T-helper 9 cell (primary cell): Measurements from ENCODE around the gene TLK1.

ENCODE experiments used
- DNase-seq: peaks from one replicate; pipeline ENCODE4 v3.0.0-alpha.2; 2020

Gene TLK1

GRCh38 chr2:170996316-170996715 lies 164.4 kb downstream of the TLK1 start:
- DNase-seq: no peak

DNA sequence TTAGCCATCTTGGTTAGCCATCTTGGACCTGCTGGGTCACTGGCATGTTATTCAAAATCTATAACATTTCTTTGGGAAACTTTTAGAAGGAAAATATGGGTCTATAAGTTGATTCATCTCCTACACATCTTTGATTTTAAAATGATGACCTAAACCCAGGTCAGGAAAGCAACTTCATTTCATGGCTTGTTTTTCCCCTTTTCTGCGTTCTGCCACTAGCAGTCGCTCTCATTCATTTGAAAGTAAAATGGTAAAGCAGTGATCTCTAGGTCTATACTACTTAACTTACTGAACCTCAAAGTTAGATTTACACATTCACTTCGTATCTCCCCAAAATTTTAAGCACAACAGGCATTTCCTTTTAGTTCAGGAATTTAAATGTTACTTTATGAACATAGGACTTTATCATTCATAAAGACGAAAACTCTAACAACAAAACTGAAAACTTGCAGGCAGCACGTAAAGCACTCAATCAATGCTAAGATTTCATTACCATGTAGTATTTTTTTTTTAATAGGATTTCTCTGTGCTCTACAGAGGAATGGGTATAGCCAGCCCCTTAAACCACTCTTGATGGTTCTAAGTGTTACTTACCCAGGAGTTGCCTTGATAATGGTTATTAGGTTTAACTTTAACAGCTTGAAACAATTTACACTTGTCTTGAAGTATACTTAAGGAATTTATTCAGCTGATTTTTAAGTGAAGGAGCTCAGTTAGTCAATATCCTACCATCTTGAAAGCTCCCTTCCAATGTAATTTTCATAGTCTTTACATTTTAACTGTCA lies 169.1 kb downstream of the TLK1 start:
- DNase-seq: no peak

- DNase-seq: no peak
Observed at GRCh38 chr2:170986566-170987258, 174.0 kb downstream of the TLK1 start.

DNA sequence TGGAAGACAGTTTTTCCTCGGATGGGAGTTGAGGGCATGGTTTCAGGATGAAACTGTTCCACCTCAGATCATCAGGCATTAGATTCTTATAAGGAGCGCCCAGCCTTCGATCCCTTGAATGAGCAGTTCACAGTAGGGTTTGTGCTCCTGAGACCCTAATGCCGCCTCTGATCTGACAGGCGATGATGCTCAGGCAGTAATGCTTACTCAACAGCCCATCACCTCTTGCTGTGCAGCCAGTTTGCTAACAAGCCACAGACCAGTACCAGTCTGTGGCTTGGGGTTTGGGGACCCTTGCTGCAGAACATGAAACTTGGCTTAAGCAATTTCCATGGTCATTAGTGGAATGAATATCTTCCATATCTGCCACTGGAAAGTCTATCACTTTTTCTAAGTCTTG lies 175.3 kb downstream of the TLK1 start:
- no peak for DNase-seq

DNA sequence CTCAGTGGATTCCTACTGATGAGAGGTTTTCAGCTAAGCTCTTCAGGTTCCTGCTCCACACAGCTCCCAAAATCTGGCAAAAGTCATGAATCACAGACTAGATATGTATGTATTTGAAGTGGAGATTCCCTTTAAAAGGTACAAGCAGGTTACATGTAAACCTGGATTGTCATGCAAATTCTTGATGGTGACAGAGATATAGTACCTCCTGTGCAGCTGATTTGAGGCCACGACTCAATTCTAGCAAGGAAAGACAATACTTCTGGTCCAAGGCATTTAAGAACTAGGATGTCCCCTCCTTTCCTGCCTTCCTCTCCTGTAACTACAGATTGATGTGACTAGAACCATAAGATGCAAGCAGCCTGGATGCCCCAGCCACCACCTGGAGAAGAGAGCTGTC lies 176.6 kb downstream of the TLK1 start:
- no peak for DNase-seq

DNA sequence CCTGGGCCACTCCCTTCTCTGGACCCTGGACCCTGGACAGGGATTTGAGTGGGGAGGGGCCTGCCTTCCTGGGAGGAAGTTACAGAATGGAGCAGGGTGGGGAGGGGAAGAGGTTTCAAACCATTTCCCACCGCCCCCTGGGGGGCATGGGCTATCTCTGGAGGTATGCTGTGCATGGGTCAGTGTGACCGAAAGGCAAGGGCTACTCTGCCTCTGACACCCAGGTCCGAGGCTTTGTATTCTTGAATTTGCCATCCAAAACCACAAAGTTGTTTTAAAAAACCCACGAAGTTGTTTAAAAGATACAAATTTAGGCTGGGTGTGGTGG lies 184.8 kb downstream of the TLK1 start:
- no peak for DNase-seq

DNA sequence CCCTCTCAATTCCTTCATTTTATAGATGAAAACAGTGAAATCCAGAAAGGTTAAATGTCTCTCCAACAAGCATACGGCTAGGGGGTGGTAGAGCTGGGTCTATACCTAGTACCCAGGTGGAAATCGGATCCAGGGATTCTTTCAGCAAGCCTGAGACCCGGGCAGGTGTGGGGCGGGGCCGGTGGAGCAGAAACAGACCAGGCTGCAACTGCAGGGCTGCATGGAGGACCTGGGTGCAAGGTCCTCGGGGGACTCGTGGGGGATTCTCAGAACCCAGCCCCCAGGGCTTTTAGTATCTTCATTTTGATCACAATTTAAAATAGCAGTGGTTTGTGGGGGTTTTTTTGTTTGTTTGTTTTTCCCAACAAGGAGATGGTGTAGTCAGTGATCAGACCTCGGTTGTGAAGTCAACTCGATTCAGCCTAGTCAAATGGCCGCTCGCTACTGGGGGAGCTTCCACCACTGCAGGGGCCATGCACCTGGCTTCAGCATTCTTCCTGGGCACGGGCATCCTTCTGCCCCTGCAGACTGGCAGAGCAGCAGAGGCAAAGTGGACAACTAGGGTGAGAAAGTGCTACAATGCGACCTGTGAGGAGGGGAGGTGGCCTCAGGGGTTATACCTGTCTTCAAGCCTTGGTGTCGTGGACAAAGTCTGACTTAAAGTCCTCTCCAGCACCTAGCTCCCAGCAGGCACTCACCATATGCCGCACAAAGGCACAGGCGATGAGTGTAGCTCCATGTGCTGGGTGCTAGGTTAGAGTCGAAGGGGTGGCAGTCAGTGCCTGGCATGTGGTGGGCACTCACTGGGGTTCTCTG lies 185.4 kb downstream of the TLK1 start:
- DNase-seq: no peak

DNA sequence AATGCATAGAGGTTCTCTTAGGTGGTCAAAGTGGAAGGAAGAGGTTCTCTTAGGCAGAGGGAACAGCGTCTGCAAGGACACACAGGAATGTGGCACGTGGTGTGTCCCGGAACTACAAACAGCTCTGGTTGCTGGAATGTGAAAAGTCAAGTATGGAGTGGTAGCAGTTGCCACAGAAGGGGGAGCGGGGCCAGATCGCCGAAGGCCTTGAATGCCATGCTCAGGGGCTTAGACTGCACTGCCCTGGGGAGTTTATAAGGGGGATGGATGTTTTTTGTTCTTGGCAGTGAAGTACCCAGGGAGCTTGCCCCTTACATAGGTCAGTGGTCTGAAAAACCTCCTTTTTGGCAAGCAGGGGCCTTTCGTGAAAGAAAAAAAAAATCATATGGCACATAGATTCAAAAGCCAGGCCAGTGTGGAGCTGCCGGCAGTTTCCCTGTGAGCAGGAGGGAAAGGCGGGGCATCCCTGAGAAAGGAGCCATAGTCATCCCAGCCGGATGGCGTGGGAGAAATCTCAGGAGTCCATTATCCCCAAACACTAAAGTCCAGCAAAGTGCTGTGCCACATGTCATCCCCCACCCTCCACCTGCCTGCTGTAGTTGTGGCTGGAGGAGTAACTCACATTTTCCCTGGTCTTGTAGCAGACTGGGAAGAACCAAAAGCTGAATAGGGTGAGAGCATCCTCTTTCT lies 186.2 kb downstream of the TLK1 start:
- DNase-seq: no peak

- DNase-seq: peak; percentile 82
Observed at GRCh38 chr2:170973492-170974303, 187.0 kb downstream of the TLK1 start.

- DNase-seq: no peak
Observed at GRCh38 chr2:170973225-170973491, 187.5 kb downstream of the TLK1 start.

DNA sequence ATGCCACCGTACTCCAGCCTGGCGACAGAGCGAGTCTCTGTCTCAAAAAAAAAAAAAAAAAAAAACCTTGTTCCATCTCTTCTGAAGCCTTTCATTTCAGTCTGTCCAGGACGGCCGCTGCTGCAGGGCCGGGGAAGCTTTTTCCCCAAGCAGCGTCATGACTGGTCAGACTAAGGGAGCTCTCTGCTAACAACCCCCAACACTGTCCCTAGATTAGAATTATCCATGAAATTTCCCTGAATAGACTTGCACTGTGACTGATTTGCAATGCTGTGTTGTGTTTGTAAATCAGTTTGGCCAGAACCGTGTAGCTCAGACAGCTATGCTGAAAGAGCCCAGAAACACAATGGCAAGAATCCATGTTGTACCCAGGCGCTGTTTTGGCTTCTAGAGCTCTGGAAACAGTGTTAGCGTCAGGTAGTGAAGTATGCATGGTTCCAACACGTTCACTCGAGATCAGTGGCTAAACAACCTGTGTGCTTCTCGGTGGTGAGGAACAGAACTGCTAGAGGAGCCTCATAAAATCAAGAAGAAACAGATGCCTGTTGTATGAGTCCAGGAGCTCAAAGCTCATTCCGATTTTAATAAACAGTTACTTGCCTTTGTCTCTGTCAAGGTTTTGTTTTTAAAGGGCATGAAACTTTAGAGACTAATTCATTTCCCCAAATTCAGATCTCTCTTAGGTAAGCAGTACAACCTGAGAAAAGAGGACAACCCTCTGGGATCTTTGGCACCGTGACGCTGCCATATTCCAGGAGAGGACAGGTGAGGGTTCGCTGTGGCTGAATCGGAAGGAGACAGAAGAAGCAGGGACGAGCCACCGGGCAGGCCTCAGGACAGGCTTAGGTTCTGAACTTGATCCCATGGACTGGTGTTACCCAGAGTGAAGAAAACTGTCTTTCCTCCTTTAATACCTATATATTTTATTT lies 188.1 kb downstream of the TLK1 start:
- DNase-seq: no peak

GRCh38 chr2:170971071-170971470 lies 189.6 kb downstream of the TLK1 start:
- no peak for DNase-seq

DNA sequence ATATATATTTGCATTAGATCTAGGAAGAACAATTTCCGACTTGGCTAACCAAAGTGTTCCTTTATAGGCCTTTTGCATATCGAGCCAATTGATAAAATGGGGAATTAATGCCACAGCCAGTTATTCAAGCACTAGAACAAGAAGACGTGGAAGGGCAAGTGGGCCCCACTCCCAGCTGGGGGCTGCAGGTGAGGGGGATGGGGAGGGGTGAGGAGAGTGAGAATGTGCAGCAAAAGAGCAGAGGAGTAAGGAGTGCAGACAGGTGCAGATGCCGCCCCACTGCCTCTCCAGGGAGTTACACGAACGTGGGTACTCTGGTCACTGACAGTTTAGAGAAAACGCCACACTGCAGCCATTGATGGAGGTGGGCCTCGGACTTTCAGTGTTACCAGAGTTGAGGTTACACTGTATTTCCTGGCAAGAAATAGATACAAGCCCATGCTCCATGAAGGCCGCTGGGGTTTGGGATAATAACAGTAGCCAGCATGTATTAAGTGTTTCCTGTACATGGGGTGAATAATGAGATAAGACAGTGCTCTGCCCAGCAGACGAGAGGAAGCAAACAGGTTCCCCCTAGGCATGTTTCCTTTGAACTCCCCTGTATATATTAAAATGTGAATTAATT lies 190.7 kb downstream of the TLK1 start:
- no peak for DNase-seq

DNA sequence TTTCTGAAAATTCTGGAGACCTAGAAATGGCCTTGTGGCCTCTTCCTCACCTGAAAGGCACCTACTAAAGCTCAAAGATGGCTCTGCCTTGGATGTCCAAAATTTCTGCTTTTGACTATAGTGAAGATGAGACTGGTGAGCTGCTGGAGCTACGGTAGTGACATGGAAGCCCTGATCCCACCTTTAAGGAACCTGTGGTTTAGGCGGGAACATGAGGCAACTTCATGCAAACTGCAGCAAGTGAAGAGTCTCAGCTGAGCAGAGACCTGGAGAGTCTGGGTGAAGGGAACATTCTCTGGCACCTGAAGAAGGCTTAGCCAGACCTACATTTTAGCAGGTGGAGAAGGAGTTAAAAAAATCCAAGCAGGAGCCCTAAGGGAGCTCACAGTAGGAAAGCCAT lies 191.7 kb downstream of the TLK1 start:
- DNase-seq: no peak

DNA sequence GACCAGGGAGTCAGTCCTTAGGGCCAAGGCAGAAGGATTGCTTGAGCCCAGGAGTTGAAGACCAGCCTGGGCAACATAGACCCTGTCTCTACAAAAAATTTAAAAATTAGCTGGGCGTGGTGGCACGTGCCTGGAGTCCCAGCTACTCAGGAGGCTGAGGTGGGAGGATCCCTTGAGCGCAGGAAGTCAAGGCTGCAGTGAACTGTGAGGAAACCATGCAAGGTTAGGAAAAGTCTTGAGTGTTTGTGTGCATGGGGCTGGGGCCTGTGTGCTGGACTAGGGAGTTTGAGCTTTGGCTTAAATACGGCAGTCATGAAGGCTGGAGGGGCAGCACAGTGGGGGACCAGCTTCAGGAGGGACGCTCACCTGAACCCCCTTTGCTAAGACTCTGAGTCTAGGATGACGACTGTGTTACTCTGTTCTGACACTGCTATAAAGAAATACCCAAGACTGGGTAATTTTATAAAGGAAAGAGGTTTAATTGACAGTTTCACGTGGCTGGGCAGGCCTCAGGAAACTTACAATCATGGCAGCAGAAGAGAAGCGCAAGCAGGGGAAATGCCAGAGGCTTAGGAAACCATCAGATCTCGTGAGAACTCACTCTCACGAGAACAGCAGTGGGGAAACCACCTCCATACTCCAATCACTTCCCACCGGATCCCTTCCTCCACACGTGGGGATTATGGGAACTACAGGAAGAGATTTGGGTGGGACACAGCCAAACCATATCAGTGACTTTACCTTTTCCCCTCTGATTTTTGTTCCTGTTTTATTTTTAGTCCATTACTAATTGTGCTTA lies 192.3 kb downstream of the TLK1 start:
- no peak for DNase-seq

DNA sequence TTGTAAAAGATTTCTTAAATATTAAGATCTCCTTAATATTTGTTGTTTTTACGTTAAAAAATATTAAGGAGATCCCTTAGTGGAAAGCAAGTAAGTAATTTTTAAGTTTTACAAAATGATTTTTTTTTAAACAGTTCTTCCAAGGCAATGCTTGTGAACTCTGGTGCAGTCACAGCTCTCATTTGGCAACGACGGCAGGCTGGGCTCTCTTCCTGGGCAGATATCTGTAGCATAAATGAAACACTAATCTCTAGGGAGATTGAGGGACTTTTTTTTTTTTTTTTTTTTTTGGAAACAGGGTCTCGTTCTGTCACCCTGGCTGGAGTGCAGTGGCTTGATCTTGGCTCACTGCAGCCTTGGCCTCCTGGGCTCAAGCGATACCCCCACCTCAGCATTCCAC lies 193.1 kb downstream of the TLK1 start:
- DNase-seq: no peak

GRCh38 chr2:170966648-170967396 lies 193.9 kb downstream of the TLK1 start:
- DNase-seq: no peak

DNA sequence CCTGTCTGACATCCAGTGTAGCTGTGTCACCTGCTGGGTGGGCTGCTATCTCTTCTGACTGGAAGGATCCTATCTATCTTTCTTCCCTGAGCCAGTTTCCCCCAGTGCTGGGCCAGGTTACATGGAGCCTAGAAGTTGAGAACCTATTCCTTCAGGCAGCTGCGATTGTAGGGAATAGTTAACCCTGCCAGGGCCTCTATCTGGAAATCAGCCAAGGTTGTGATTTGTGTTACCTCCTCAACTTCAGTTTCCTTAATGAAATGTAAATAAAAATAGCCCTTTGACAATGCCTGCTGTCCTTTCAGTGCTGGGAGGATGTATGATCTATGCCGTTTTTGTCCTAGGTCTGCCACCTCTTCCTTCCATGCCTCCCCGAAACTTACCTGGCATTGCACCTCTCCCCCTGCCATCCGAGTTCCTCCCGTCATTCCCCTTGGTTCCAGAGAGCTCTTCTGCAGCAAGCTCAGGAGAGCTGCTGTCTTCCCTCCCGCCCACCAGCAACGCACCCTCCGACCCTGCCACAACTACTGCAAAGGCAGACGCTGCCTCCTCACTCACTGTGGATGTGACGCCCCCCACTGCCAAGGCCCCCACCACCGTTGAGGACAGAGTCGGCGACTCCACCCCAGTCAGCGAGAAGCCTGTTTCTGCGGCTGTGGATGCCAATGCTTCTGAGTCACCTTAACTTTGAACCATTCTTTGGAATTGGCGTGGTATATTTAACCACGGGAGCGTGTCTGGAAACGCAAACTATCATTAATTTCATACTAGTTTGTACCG lies 195.1 kb downstream of the TLK1 start:
- no peak for DNase-seq
